Activated CD4-positive, alpha-beta T cell treated with anti-CD3 and anti-CD28 coated beads, Interleukin-2, amount 50 U/mL, for 24 hours (primary cell): ENCODE results near the gene OSR1.
"Not testable (repeated sequence)": the region's sequence is repeated elsewhere in the genome, so short reads cannot be mapped to it uniquely, and the experiment has no call there.

Experiments
- DNase-seq, 2 donors: peaks; one replicate each; pipeline ENCODE4 v3.0.0-alpha.2; 2020; ENCODE audit warnings: low read depth in 1 of 2, low spot score in 1 of 2

OSR1 gene

GRCh38 chr2:19336781-19337180 lies 21.6 kb downstream of the OSR1 start:
- no peak for DNase-seq

DNA sequence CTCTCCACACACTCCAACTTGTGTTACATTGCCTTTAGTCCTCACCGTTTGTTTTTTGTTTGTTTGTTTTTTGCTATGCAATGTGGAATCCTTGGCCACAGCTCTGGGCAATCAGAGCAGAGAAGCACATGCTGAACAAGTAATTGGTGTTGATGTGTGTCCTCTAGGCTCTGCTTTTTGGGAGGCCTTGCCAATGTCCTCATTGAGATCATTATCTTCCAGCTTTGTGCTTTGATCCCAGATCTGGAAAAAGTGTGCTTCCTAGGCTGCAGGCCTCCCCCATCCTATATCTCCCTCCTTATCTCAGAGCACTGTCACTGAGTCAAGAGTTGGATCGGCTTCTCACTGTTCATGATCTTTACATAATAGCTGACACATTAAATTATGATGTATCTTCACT lies 25.9 kb downstream of the OSR1 start:
- DNase-seq = no peak

- no peak for DNase-seq
Observed at GRCh38 chr2:19331450-19331849, 27.0 kb downstream of the OSR1 start.

DNA sequence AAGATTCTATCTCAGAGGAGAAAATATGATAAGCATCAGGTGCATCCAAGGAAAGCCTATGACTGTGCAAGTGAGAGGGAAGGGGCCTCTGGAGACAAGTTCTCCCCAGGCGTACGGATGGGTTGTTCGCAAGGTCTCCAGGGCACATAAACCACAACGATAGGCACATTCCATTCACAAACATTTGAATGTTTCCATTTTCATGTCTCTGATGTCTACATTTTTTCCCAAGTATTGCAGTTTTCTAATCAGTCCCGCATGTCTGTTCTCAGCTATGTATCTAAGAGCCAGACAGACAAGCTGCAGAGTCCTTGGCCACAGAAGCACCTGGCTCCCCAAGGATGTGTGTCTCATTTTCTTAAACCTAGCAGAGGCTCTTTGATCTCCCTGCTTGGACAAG lies 28.0 kb downstream of the OSR1 start:
- no peak for DNase-seq

GRCh38 chr2:19329445-19329844 lies 29.0 kb downstream of the OSR1 start:
- DNase-seq = no peak

DNA sequence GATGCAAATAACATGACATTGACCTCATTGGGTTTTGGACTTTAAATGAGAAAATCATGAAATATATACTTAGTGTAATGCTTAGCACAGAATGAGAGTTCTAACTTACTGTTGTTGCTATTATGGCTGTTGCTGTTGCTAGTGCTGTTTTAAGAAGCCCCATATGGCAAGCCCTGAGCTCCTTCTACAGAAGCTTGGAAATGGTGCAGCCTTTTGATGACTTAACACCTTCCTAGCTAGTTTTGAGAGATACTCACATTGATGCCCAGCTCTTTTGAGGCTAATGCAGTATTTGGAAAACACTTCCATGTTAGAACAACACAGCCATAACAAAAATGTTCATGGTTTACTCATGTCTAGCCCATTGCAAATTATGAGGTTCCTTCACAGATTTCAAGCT lies 30.9 kb downstream of the OSR1 start:
- no peak for DNase-seq

- DNase-seq = no peak
Observed at GRCh38 chr2:19321946-19322345, 36.5 kb downstream of the OSR1 start.

GRCh38 chr2:19320813-19321212 lies 37.6 kb downstream of the OSR1 start:
- no peak for DNase-seq

DNA sequence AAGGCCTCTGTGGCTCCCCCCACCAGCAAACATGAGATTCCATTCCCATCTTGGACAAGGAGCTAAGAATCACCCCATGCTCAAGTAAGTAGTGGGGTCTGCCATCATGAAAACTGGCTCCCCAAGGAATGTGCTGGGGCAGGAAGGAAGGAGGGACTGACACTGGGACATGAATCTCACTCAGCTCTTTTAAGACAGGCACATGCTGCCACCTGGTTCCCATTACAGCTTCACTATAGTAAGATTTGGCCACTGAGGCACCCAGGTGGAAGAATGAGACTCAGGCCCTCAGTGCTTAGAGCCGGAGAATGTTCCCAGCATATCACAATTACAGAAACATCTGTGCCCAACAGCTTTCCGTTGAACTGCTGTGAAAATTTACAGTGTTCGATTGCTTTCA lies 38.7 kb downstream of the OSR1 start:
- no peak for DNase-seq

DNA sequence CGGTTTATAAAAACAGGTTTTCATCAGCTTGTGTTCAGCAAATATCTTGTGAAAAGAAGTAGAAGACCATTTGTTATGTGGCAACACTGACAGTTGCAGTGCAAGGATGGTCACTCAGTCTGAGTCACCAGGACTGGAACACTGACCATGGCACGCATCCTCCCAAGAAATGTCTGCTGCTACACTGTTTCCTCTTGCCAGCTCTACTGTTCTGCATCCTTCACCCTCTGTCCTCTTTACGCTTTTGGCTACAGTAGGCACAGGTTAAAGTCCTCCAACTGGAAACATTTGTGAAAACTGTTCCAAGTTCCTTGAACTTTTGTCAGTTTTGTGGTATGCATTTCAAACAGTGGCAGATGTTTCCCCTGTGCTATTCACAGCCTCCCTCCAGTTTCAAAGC lies 39.4 kb downstream of the OSR1 start:
- DNase-seq = no peak

GRCh38 chr2:19313553-19313952 lies 44.9 kb downstream of the OSR1 start:
- no peak for DNase-seq

DNA sequence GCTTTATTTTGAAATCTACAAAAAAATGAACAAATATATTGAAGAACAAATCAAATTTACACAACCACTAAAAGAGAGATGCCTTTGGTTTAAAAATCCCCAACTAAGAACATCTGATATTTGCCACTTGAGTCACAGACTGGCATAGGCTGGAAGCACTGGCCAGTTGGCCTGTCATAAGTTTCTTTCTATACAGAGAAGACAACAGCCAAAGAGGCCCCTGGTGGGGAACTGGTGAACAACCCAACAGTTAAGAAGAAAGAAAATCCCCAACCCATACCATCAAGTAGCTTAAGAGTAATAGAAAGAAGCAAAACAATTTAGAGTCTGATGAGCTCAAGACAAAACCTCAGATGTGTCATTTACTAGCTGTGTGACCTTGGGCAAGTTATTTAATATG lies 45.5 kb downstream of the OSR1 start:
- no peak for DNase-seq

GRCh38 chr2:19306065-19306464 lies 52.4 kb downstream of the OSR1 start:
- DNase-seq = not testable (repeated sequence)

- DNase-seq = not testable (repeated sequence)
Observed at GRCh38 chr2:19305400-19306055, 52.9 kb downstream of the OSR1 start.

DNA sequence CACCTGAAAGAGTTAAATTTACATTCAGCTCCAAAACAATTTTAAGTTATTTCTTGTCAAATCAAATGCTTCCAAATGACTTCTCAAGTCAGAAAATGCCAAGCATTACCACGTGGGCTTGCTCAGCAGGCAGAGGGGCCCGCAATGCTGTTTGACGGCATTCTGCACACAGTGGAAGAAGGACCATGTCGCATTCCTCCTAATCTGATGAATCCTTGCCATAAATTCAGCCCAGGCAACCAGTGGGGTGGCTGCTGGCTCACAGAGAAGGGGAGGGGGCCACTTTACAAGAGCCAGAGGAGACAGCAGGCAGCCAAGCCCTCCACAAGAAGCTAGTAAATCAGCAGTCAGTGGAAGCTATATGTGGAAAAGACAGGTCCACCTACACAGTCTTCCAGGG lies 56.7 kb downstream of the OSR1 start:
- no peak for DNase-seq
